Muscle layer of duodenum (tissue), 2 donors: ENCODE measurements around the gene DAP.

ENCODE experiments used
- H3K27ac ChIP-seq: one replicate; pipeline ENCODE4 v1.7.0; 2013; ENCODE audit warnings: mild to moderate bottlenecking, low read length
- H3K27me3 ChIP-seq: one replicate; pipeline ENCODE4 v1.7.0; 2013; ENCODE audit warnings: low read depth, mild to moderate bottlenecking, control low read depth, low read length
- H3K36me3 ChIP-seq, 2 donors: one replicate each; pipeline ENCODE4 v1.7.0; 2013; ENCODE audit warnings: low read length in 2 of 2, control low read depth in 1 of 2, mild to moderate bottlenecking in 1 of 2; ENCODE audit not compliant: insufficient read depth in 2 of 2, control insufficient read depth in 1 of 2
- H3K4me1 ChIP-seq, 2 donors: one replicate each; pipeline ENCODE4 v1.7.0; 2013; ENCODE audit warnings: low read length in 2 of 2, mild to moderate bottlenecking in 2 of 2, control low read depth in 1 of 2, moderate library complexity in 1 of 2; ENCODE audit not compliant: insufficient read depth in 2 of 2, control insufficient read depth in 1 of 2
- H3K4me3 ChIP-seq, 2 donors: one replicate each; pipeline ENCODE4 v1.7.0; 2013; ENCODE audit warnings: low read length in 2 of 2, low read depth in 1 of 2, mild to moderate bottlenecking in 1 of 2
- H3K9me3 ChIP-seq, 2 donors: one replicate each; pipeline ENCODE4 v1.7.0; 2013; ENCODE audit warnings: low read length in 2 of 2, control low read depth in 1 of 2, mild to moderate bottlenecking in 1 of 2; ENCODE audit not compliant: control insufficient read depth in 1 of 2
- donor health status: healthy.

DAP gene

GRCh38 chr5:10655161-10655971 is 105.7 kb downstream of the DAP start:
- Histone ChIP-seq H3K4me3 (no peak overlapping the region), H3K27ac (no peak overlapping the region), H3K27me3 (no peaks in the 10 kb centered on the region), H3K36me3 (no peaks in the 10 kb centered on the region), H3K4me1 (no peaks in the 10 kb centered on the region), H3K9me3 (no peaks in the 10 kb centered on the region)

DNA sequence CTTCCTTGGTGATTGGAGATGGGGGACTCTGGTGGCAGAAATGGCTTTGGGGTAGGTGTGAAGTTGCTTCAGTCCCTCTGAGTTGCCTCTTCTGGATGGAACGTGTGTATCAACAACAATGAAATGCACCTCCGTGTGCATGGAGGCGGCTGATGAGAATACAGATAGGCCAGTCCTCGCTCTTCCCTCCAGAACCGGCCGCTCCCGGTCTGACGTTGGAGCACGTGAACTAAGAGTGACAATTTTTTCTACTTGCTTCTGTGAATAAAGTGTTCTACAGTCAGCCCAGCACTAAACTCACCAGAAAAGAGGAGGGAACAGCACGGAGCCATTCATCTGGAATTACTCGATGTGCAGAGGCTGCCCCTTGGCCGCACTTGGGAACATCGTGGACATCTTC is 106.5 kb downstream of the DAP start:
- no peaks in the 10 kb centered on the region for H3K9me3 ChIP-seq
- no peak overlapping the region for H3K27ac ChIP-seq
- no peaks in the 10 kb centered on the region for H3K36me3 ChIP-seq

GRCh38 chr5:10653751-10654400 is 107.2 kb downstream of the DAP start:
- Histone ChIP-seq H3K4me1 (no peaks in the 10 kb centered on the region), H3K27me3 (no peaks in the 10 kb centered on the region)

More for the DNA sequence above, 106.5 kb downstream of the DAP start:
- no peaks in the 10 kb centered on the region for H3K27me3 ChIP-seq
- no peaks in the 10 kb centered on the region for H3K4me1 ChIP-seq
- no peak overlapping the region for H3K4me3 ChIP-seq

DNA sequence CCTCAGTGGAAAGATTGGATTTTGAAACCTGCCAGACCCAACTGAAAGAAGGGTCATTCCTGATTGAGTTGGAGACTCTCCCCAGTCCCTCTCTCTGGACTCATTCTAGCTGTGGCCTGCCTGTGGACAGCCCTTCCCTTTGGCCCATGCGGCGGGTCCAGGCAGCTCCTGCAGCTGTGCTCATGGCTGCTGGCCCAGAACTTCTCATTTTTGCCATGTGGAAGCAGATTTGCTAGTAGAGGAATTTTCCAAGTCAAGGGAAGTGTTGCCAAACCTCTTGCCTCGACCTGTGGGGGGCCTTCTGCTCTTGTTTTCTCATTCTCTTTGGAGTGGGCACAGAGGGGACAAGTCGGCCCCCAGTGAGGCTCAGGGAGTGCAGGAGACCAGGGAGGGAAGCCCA is 108.0 kb downstream of the DAP start:
- Histone ChIP-seq H3K4me1 (no peaks in the 10 kb centered on the region), H3K27me3 (no peaks in the 10 kb centered on the region), H3K36me3 (no peaks in the 10 kb centered on the region), H3K9me3 (no peaks in the 10 kb centered on the region), H3K4me3 (no peak overlapping the region), H3K27ac (no peak overlapping the region)

More at GRCh38 chr5:10653751-10654400, 107.2 kb downstream of the DAP start:
- Histone ChIP-seq H3K9me3 (no peaks in the 10 kb centered on the region), H3K36me3 (no peaks in the 10 kb centered on the region), H3K27ac (no peak overlapping the region), H3K4me3 (no peak overlapping the region)

- no peaks in the 10 kb centered on the region for H3K36me3 ChIP-seq
- H3K4me3 ChIP-seq: no peak overlapping the region
- no peaks in the 10 kb centered on the region for H3K27me3 ChIP-seq
- H3K4me1 ChIP-seq: no peaks in the 10 kb centered on the region
- no peak overlapping the region for H3K27ac ChIP-seq
- H3K9me3 ChIP-seq: no peaks in the 10 kb centered on the region
These were observed 108.4 kb downstream of the DAP start for GRCh38 chr5:10652606-10653005.

GRCh38 chr5:10652151-10652550 is 108.9 kb downstream of the DAP start:
- no peaks in the 10 kb centered on the region for H3K9me3 ChIP-seq
- H3K27ac ChIP-seq: no peak overlapping the region
- H3K36me3 ChIP-seq: no peaks in the 10 kb centered on the region
- no peaks in the 10 kb centered on the region for H3K27me3 ChIP-seq
- no peaks in the 10 kb centered on the region for H3K4me1 ChIP-seq
- no peak overlapping the region for H3K4me3 ChIP-seq

DNA sequence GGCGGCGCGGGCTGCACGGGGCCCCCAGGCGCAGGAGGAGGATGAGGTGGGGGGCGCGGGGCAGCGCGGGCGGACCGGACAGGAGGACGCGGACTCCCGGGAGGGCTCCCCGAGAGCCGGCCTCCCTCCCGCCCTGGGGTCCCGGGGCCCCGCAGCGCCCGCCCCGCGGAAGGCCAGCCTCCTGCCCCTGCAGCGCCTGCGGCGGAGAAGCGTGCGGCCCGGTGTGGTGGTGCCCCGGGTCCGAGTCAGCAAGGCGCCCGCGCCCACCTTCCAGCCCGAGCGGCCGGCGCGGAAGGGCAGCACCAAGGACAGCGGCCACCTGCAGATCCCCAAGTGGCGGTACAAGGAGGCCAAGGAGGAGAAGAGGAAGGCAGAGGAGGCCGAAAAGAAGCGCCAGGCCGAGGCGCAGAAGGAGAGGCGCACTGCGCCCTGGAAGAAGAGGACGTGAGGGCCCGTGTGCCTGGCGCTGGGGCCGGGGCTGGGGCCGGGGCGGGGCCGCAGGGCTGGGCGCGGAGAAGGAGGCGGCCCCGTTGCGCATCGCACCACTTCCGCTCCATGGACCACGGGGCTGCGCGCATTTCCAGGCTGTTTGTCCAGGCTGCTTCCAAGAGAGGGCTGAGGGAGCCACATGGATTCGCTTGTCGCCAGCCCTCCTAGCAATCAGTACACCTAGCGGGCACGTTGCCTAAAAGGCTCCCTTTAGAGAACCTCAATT is 111.2 kb downstream of the DAP start:
- H3K27ac ChIP-seq: no peak overlapping the region
- no peak overlapping the region for H3K4me3 ChIP-seq
- no peaks in the 10 kb centered on the region for H3K9me3 ChIP-seq
- no peaks in the 10 kb centered on the region for H3K36me3 ChIP-seq
- H3K4me1 ChIP-seq: no peaks in the 10 kb centered on the region
- no peaks in the 10 kb centered on the region for H3K27me3 ChIP-seq

- H3K27me3 ChIP-seq: no peaks in the 10 kb centered on the region
- H3K36me3 ChIP-seq: no peaks in the 10 kb centered on the region
- H3K4me1 ChIP-seq: no peaks in the 10 kb centered on the region
- no peak overlapping the region for H3K27ac ChIP-seq
- no peaks in the 10 kb centered on the region for H3K9me3 ChIP-seq
- no peak overlapping the region for H3K4me3 ChIP-seq
These were observed 112.0 kb downstream of the DAP start for GRCh38 chr5:10648806-10649665.

GRCh38 chr5:10647640-10648039 is 113.4 kb downstream of the DAP start:
- Histone ChIP-seq H3K4me3 (no peak overlapping the region), H3K27me3 (no peaks in the 10 kb centered on the region), H3K36me3 (no peaks in the 10 kb centered on the region), H3K9me3 (no peaks in the 10 kb centered on the region), H3K27ac (no peak overlapping the region), H3K4me1 (no peaks in the 10 kb centered on the region)

DNA sequence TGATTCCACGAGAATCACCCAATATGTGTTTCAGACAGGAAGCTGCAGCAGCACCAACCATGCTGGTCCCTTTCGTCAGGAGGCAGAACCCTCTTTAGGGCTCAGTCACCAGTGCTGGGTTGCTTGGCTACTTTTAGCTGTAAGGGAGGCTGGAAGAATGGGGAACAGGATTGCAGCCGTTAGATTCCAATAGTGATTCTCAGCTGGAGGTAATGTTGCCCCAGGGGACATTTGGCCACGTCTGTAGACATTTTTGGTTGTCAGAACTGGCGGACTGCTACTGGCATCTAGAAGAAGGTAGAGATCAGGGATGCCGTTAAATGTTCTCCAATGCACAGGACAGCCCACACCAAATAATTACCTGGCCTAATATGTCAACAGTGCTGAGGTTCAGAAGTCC is 115.4 kb downstream of the DAP start:
- H3K27ac ChIP-seq: no peak overlapping the region
- no peaks in the 10 kb centered on the region for H3K27me3 ChIP-seq
- H3K36me3 ChIP-seq: no peaks in the 10 kb centered on the region
- no peaks in the 10 kb centered on the region for H3K4me1 ChIP-seq
- H3K4me3 ChIP-seq: no peak overlapping the region
- no peaks in the 10 kb centered on the region for H3K9me3 ChIP-seq

- Histone ChIP-seq H3K36me3 (no peaks in the 10 kb centered on the region), H3K4me1 (no peaks in the 10 kb centered on the region), H3K4me3 (no peak overlapping the region), H3K9me3 (no peaks in the 10 kb centered on the region), H3K27ac (no peak overlapping the region), H3K27me3 (no peaks in the 10 kb centered on the region)
These were observed 115.9 kb downstream of the DAP start for GRCh38 chr5:10645146-10645545.
